NCI-H526 treated with DMSO at 0.1 percent for 48 hours (cell line): ENCODE results near the gene OR2A5.
"Not testable (repeated sequence)": the region's sequence is repeated elsewhere in the genome, so short reads cannot be mapped to it uniquely, and the experiment has no call there.

Experiments used
- DNase-seq: peaks from one replicate; lab custom pipeline; 2025; lab: John Stamatoyannopoulos, UW

The OR2A5 gene

DNA sequence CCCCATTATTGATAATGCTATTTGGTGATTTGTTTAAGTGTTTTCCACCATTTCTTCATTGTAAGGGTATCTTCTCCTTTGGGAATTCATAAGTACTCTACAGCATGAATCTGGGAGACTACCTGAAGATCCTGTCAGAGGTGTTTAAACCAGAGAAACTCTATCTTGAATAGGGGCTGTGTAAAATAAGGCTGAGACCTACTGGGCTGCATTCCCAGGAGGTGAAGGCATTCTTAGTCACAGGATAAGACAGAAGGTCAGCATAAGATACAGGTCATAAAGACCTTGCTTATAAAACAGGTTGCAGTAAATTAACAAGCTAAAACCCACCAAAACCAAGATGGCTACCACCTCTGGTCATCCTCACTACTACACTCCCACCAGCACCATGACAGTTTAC, 13.4 kb upstream of the OR2A5 start:
- no peak for DNase-seq

DNA sequence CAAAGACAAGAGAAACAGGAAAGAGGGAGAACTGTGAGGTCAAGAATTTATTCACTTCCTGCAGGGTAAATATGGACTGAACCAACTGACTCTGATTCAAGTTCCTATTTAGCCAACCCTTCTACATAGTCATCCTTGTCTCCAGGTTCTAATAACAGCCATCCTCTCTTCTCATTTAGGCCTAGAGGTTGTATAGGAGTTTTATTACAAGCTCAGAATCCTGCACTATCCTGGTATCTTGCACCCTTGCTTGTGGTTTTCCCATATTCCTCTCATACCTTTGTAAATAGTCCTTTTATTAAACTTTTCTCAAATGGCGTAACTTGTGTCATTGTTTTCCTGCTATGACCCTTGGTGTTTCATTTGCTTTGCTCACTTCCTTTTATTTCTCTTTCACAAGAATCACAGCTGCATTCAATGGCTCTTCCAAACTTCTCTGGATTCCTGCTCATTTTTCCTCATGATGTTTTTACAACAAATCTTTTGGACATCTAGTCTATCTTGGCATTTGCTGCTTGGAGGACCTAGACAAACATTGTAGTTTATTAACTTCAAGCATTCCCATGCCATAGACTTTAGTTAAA, 12.4 kb upstream of the OR2A5 start:
- no peak for DNase-seq

DNA sequence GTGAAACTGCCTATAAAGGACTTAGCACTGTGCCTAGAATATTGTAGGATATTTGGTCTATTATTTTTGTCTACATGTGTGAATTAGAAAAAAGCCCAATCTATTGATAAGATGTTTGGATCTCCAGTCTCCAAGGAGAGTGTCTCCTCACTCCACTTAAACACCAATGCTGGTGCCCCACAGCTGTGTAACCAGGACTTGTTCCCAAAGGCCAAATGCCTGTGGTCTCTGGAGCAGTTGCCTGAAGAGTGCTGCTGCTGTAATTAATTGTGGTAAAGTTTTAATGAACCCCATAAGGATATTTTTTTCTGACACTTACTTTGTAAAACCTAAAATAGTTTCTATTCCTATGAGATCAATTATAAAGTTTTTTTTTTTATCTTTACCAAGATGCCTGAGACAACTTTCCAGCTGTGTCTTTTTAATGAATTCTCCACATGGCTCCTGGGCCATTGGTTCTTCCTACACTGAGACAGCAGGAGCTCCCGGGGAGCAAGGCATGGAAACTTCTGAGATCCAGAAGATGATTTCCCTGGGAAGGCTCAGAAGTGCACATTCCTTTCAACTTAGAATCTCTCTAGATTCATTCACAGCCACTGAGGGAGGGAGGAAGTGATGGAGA, 11.2 kb upstream of the OR2A5 start:
- no peak for DNase-seq

DNA sequence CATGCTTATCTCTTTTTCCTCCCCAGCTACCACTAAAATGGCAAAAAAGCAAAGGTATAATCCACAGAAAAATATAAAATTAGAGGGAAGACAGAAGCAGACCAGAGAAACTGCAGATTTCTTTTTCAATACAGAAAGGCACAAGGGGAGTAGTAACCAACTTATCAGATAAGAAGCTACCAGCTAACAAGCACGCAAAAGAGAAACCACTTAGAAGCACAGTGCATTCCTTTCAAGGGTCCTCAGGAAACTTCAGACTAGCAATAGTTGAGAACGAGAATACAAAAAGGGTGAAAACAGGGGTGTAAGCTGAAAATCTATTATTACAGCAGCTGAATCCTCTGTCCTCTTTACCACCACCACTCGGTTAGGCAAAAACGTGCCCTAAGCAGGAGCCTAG, 9.9 kb upstream of the OR2A5 start:
- DNase-seq, result no peak

DNA sequence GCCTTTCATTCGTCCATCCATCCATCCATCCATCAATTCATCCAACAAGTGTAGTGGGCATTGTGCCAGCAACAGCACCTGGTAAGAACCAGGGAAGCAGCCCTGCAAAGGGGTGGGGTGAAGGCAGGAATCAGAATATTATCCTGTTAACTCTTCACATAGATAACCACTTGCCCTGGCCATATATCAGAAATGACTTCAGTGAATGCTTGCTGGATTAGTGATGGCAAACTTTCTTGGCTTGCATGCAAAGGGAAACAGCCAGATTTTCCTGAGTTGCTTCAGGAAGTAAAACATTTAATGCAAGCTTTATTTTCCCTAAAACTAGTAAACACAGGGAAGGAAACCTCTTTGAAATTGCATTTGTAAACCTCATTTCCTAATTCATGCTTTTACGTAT, 743 bp downstream of the OR2A5 start:
- no peak for DNase-seq

DNA sequence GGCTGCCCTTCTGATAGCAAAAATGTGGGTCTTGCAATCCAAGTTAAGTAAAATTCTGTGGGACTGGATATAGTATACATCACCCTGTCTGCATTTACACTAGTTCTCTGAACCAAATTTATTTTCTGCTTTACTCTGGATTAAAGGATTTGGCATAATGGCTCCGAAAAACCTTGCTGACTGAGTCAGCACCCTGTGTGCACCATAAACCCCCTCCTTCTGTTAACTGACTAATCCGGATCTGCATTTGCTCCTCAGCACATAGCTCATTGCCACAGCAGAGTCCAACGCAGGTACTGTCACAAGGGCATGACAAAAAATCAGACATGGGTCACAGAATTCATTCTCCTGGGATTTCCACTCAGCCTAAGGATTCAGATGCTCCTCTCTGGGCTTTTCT, 1.3 kb downstream of the OR2A5 start:
- no peak for DNase-seq

DNA sequence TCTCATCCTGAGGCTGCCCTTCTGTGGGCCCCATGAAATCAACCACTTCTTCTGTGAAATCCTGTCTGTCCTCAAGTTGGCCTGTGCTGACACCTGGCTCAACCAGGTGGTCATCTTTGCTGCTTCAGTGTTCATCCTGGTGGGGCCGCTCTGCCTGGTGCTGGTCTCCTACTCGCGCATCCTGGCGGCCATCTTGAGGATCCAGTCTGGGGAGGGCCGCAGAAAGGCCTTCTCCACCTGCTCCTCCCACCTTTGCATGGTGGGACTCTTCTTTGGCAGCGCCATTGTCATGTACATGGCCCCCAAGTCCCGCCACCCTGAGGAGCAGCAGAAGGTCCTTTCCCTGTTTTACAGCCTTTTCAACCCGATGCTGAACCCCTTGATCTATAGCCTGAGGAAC, 2.1 kb downstream of the OR2A5 start:
- not testable (repeated sequence) for DNase-seq

DNA sequence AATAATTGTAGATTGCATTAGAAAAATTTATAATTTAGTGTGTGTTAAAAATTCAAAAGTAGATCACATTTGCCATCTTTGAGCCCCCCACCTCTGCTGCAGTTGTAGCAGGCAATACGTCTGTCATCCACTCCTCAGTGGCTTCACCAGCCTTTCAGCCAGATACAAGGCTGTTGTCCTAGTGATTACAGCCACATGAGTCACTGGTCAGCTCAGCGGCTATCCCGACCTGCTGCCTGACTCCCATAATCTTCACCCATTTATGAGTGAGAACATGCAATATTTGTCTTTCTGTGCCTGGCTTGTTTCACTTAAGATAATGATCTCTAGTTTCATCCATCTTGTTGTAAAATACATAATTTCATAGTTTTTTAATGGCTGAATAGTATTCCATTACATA, 9.2 kb downstream of the OR2A5 start:
- no peak for DNase-seq

DNA sequence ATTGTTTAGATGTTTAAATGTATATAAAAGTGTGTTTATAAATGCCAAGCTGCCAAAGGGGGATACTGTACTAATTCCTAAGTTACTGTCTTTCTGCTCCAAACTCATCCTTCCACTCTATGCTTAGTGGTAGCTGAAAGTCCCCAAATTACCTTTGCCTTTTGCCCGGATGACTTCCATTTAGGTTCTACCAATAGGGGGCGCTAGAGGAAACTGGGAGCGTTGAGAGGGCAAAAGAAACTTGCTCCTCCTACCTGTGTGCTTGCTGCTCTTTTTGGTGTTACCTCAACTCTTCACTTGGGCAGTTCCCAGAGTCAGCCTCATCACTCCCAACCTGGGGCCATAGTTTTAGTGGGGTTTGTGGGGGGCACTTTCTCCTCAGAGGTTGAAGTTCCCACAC, 15.0 kb downstream of the OR2A5 start:
- DNase-seq, result no peak

DNA sequence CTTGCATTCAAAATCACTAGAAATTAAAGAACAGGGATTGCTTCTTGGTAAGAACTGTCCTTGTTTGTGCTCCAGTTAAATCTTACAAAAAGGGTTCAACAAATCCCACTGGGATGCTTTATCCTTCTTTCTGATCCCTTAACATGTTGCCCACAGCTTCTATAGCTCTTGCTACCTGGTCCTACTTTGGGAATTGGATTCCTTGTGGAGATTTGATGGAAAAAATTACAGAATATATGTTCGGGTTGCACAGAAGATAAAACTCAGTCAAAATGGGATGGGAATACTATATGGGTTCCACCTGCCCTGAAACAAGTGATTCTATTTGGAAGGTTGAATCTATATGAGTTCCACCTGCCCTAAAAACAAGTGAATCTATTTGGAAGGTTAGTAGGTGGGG, 20.8 kb downstream of the OR2A5 start, which contains the start of gene OR2A25:
Gene OR2A25, plus strand, starts transcription at position 301 of the 400 bp plus-strand sequence. CDS start 4,409 bp downstream, outside the sequence.
- no peak for DNase-seq

DNA sequence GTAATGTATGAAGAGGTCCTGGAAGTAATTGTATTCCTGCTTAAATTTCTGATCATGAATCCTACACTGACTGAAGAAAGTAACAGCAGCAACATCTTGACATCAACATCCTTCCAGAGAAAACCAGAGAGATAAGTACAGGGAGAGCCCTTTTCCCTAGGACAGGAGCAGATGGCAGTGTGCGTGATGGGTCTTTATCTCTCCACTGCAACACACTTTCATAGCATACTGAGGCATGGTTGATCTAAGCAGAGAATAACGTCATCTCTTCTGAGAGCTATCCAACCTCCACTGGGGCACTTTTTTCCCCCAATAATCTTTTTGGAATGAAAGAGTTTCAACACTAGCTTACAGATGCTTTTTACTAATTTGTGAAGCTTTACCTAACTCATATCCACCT, 21.2 kb downstream of the OR2A5 start:
- no peak for DNase-seq

DNA sequence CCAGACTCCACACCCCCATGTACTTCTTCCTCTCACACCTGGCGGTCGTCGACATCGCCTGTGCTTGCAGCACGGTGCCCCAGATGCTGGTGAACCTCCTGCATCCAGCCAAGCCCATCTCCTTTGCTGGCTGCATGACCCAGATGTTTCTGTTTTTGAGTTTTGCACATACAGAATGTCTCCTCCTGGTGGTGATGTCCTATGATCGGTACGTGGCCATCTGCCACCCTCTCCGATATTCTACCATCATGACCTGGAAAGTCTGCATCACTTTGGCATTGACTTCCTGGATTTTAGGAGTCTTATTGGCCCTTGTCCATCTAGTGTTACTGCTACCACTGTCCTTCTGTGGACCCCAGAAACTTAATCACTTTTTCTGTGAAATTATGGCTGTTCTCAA, 25.6 kb downstream of the OR2A5 start:
- DNase-seq, result no peak

DNA sequence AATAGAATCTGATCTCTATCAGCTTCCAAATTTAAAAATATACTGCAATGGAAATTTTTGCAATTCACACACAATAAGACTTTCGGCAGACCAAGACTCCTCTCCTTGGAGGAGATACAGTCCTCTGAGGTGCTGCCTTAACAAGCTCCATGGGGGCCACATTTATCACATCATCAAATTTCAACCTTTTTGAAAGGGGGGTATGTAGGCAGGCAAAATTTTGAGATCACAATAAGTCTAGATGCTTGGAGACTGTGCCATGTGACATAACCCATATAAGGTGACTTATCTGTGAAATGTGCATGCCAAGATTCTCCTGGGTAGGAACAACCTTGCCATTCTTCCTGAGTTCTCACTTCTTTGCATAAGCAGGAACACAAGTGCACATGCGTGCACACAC, 37.2 kb downstream of the OR2A5 start, which contains the start of gene OR2A12:
Gene OR2A12, plus strand, starts transcription at position 301 of the 400 bp plus-strand sequence. CDS start 8,830 bp downstream, outside the sequence.
- DNase-seq, result no peak

DNA sequence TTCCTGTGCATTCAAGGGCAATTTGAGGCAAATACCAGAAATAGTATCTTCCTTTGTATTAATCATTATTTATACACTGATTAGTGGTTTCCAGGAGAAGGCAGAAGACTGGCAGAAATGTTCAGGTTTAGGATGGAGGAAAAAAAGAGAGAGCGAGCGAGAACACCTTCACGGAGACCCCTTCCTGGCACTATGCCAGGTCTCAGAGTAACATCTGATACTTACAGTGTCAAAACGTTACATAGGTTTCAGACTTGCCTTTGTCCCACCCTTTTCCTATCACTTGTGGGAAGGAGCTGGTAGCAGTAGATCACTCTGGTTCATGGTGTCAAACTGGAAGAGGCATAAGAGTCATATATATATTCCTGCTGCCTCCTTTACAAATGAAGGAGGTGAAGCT, 38.0 kb downstream of the OR2A5 start:
- no peak for DNase-seq

DNA sequence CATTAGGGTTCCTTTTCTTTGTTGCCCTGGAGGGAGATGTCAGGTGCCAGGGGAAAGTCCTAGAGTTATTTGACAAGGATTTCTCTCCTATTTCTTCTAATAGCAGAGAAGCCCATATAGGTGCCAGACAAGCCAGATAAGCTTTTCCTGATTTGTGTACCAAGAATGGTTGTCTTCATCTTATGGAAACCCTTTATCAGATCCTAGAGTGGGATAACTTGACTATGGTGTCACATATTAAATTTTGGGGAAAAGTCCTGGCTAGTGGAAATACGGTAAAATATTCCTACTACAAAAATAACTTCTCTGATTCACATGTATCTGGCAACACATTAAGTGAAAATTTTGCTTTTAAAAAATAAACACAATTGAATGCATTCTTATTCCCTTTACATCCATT, 38.5 kb downstream of the OR2A5 start:
- no peak for DNase-seq

DNA sequence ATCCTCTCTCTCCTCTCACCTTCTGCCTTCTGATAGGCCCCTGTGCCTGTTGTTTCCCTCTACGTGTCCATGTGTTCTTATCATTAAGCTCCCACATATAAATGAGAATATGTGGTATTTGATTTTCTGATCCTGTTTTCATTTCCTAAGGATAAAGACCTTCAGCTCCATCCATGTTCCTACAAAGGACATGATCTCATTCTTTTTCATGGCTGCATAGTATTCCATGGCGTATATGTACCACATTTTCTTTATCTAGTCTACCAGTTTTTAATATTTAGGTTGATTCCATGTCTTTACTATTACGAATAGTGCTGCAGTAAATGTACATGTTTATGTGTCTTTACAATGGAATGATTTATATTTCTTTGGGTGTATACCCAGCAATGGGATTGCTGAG, 41.9 kb downstream of the OR2A5 start:
- DNase-seq, result no peak

DNA sequence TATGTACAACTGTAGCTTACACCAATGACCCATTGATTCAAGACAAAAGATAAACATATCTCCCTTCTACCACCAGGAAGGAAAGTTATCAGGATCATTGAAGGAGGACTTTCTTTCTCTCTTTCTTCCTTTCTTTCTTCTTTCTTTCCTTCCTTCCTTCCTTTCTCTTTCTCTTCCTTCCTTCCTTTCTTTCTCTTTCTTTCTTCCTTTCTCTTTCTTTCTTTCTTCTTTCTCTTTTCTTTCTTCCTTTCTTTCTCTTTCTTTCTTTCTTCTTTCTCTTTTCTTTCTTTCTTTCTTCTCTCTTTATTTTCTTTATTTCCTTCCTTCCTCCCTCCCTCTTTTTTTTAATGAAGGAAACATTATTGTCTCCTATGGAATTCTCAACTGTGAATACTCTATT, 50.0 kb downstream of the OR2A5 start:
- no peak for DNase-seq

DNA sequence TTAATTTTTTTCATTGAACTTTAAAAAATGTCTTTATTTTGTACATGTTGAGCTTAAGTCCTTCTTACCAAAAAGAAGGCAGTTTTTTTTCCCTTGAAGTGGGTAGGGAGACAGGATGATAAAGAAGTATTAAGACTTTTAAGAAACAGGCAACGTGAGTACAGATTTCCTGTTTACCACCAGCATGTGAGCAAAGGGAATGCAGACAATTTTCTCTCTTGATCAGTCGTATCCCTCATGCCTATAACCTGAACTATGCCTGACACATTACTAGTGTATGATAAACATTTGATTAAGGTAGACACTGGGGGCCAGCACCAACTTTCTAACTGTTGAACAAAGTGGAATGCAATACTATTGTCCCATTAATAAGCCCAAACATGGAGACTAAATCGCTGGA, 51.9 kb downstream of the OR2A5 start:
- DNase-seq, result no peak

DNA sequence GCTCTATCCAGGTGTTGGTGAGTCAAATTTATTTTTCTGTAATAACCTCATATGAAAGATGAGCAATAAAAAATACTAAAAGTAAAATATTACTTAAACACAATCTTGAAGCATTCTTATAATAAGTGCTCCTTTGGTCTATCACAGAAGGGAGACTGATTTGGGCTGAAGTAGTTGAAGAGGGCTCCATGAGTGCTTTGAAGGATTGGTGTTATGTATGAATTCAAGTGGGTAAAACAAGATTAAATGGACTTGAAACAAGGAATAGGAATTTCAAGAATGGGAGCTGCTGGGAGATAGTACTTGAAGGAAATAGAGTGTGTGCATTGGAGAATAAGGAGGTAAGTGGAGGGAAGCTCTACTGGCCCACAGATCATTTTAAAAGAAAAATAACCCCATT, 53.3 kb downstream of the OR2A5 start:
- no peak for DNase-seq

DNA sequence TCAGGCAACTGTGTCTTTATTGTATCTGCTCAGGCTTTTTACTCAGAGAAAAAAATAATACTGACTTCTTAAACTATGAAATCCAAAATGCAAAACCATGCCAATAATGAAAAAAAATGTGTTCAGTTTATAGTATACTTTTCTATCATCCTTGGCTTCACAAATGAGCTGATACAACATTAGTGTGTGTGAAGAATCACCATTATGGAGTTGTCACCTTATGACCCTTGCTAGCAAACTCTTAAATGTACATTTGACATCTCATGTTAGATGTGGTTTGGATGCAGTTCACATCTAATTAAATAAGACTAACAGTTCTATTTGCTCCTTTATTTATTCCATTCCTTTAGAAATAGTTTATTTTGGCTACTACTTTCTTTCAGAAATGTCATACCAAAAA, 56.5 kb downstream of the OR2A5 start:
- DNase-seq, result no peak
